ENCODE measurements around the gene PDXP. TPM values are rescaled to one million over a fixed set of nuclear protein-coding genes. Genes with fewer than 3 reads are reported as not detected.
A peak's percentile ranks its signal among the peaks of the same experiment; 100 is the strongest.

The PDXP gene
- total and polyA plus RNA-seq, 9 of the 15 experiments (the other 6 are each of a cell fraction or from before 2014, with no cell fraction given), result 7.9 to 54.2 (median 38.8) TPM

- TF ChIP-seq SNIP1 (IDR thresholded peaks at IDR 0.05; ENCODE audit: low read depth) (no peak), ARID3B (CRISPR knock-in tag; IDR thresholded peaks at IDR 0.05; ENCODE audit: borderline replicate concordance) (no peak), DDX20 (tag; IDR thresholded peaks at IDR 0.05; ENCODE audit: low read depth) (no peak), POLR2G (IDR thresholded peaks at IDR 0.05; ENCODE audit: low read depth, low read length) (peak; percentile 72), SMARCA5 (IDR thresholded peaks at IDR 0.05) (peak; percentile 38; the same call in 1 of the 2 replicates), MTA3 (IDR thresholded peaks at IDR 0.05; ENCODE audit: borderline replicate concordance) (peak; percentile 47; the same call in 1 of the 2 replicates), ZBTB7A (IDR thresholded peaks at IDR 0.05; ENCODE audit: borderline replicate concordance, control insufficient read depth, low read depth, low read length) (peak; percentile 79), PHF20 (IDR thresholded peaks at IDR 0.05; ENCODE audit: partially characterized antibody) (no peak), ZNF274 (IDR thresholded peaks at IDR 0.05; ENCODE audit: borderline replicate concordance, low read depth, low read length) (no peak), NFIC (IDR thresholded peaks at IDR 0.05) (peak; percentile 39), ZNF668 (CRISPR knock-in tag; IDR thresholded peaks at IDR 0.05) (no peak), GATA2 (CRISPR knock-in tag; IDR thresholded peaks at IDR 0.05) (no peak), ELF2 (CRISPR knock-in tag; IDR thresholded peaks at IDR 0.05) (peak; percentile 24; the same call in 1 of the 2 replicates), TAF7 (tag; IDR thresholded peaks at IDR 0.05) (no peak), TEAD4 (IDR thresholded peaks at IDR 0.05; ENCODE audit: low read length) (no peak), TEAD4 (CRISPR knock-in tag; IDR thresholded peaks at IDR 0.05; ENCODE audit: borderline replicate concordance) (no peak), NFYB (IDR thresholded peaks at IDR 0.05; ENCODE audit: extremely low read depth, insufficient read length) (no peak)
- TF ChIP-seq, protein P1, sequence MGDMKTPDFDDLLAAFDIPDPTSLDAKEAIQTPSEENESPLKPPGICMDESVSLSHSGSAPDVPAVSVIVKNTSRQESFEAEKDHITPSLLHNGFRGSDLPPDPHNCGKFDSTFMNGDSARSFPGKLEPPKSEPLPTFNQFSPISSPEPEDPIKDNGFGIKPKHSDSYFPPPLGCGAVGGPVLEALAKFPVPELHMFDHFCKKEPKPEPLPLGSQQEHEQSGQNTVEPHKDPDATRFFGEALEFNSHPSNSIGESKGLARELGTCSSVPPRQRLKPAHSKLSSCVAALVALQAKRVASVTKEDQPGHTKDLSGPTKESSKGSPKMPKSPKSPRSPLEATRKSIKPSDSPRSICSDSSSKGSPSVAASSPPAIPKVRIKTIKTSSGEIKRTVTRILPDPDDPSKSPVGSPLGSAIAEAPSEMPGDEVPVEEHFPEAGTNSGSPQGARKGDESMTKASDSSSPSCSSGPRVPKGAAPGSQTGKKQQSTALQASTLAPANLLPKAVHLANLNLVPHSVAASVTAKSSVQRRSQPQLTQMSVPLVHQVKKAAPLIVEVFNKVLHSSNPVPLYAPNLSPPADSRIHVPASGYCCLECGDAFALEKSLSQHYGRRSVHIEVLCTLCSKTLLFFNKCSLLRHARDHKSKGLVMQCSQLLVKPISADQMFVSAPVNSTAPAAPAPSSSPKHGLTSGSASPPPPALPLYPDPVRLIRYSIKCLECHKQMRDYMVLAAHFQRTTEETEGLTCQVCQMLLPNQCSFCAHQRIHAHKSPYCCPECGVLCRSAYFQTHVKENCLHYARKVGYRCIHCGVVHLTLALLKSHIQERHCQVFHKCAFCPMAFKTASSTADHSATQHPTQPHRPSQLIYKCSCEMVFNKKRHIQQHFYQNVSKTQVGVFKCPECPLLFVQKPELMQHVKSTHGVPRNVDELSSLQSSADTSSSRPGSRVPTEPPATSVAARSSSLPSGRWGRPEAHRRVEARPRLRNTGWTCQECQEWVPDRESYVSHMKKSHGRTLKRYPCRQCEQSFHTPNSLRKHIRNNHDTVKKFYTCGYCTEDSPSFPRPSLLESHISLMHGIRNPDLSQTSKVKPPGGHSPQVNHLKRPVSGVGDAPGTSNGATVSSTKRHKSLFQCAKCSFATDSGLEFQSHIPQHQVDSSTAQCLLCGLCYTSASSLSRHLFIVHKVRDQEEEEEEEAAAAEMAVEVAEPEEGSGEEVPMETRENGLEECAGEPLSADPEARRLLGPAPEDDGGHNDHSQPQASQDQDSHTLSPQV (IDR thresholded peaks at IDR 0.05), result peak; percentile 74
- TF ChIP-seq, protein P2, sequence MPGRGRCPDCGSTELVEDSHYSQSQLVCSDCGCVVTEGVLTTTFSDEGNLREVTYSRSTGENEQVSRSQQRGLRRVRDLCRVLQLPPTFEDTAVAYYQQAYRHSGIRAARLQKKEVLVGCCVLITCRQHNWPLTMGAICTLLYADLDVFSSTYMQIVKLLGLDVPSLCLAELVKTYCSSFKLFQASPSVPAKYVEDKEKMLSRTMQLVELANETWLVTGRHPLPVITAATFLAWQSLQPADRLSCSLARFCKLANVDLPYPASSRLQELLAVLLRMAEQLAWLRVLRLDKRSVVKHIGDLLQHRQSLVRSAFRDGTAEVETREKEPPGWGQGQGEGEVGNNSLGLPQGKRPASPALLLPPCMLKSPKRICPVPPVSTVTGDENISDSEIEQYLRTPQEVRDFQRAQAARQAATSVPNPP (IDR thresholded peaks at IDR 0.05; ENCODE audit: borderline replicate concordance, insufficient read depth, insufficient read length), result no peak
- TF ChIP-seq, protein P3, sequence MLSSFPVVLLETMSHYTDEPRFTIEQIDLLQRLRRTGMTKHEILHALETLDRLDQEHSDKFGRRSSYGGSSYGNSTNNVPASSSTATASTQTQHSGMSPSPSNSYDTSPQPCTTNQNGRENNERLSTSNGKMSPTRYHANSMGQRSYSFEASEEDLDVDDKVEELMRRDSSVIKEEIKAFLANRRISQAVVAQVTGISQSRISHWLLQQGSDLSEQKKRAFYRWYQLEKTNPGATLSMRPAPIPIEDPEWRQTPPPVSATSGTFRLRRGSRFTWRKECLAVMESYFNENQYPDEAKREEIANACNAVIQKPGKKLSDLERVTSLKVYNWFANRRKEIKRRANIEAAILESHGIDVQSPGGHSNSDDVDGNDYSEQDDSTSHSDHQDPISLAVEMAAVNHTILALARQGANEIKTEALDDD (IDR thresholded peaks at IDR 0.05), result no peak
Observed at GRCh38 chr22:37633625-37634416, 24.7 kb upstream of the PDXP start (continued).
